Measurements from ENCODE around the gene RHD.
"Not testable (repeated sequence)": the region's sequence is repeated elsewhere in the genome, so short reads cannot be mapped to it uniquely, and the experiment has no call there.

DNA sequence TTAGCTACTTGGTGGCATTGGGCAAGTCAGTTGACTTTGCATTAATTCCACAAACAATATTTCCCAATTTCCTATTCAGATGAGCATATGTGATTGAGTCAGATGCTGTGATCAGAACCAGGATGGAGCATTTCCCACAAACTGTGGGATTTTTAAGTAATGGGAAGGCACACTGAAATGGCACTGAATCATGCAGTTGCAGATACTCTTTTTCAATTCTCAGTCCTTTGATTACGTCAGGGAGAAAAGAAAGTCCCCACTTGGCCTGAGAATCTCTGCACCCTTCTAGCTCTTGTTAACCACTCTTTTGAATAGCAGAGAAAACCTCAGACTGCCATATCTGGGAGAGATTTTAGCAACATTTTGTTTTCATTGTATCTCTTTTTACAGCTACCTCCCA lies 36.8 kb downstream of the RHD start:
- TF ChIP-seq, protein P1, sequence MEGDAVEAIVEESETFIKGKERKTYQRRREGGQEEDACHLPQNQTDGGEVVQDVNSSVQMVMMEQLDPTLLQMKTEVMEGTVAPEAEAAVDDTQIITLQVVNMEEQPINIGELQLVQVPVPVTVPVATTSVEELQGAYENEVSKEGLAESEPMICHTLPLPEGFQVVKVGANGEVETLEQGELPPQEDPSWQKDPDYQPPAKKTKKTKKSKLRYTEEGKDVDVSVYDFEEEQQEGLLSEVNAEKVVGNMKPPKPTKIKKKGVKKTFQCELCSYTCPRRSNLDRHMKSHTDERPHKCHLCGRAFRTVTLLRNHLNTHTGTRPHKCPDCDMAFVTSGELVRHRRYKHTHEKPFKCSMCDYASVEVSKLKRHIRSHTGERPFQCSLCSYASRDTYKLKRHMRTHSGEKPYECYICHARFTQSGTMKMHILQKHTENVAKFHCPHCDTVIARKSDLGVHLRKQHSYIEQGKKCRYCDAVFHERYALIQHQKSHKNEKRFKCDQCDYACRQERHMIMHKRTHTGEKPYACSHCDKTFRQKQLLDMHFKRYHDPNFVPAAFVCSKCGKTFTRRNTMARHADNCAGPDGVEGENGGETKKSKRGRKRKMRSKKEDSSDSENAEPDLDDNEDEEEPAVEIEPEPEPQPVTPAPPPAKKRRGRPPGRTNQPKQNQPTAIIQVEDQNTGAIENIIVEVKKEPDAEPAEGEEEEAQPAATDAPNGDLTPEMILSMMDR (IDR thresholded peaks at IDR 0.05), result not testable (repeated sequence)
- TF ChIP-seq POLR2A (IDR thresholded peaks at IDR 0.05), result not testable (repeated sequence)

Data from thyroid gland (tissue), 4 donors.